Uterus (tissue), 4 donors: ENCODE results near the gene ORAI2. TPM values are rescaled to one million over a fixed set of nuclear protein-coding genes. Genes with fewer than 3 reads are reported as not detected.

Source experiments
- DNase-seq, 2 donors: peaks; one replicate each; pipeline ENCODE4 v3.0.0-alpha.2; 2019 to 2020
- H3K27ac ChIP-seq, 2 donors: fragments of 200-600 bp; sonication (generic); 1 replicate in 1 of 2; 2 replicates in 1 of 2; pipeline ENCODE4 v1.5.1; 2016 to 2018
- H3K27me3 ChIP-seq, 2 donors: fragments of 200-600 bp; sonication (generic); one replicate each; pipeline ENCODE4 v1.5.1; 2018 to 2019; ENCODE audit warnings: control low read depth in 1 of 2
- H3K36me3 ChIP-seq, 2 donors: fragments of 200-600 bp; sonication (generic); one replicate each; pipeline ENCODE4 v1.5.1; 2019; ENCODE audit warnings: control low read depth in 1 of 2
- H3K4me1 ChIP-seq, 2 donors: fragments of 200-600 bp; sonication (generic); one replicate each; pipeline ENCODE4 v1.5.1; 2018 to 2019; ENCODE audit warnings: control low read depth in 1 of 2
- H3K4me3 ChIP-seq, 2 donors: fragments of 200-600 bp; sonication (generic); 1 replicate in 1 of 2; 2 replicates in 1 of 2; pipeline ENCODE4 v1.5.1; 2018 to 2019; ENCODE audit warnings: mild to moderate bottlenecking in 1 of 2
- H3K9me3 ChIP-seq, 2 donors: fragments of 200-600 bp; sonication (generic); one replicate each; pipeline ENCODE4 v1.5.1; 2019; ENCODE audit warnings: control low read depth in 1 of 2
- POLR2A ChIP-seq, 2 donors: fragments of 450-650 bp; IDR thresholded peaks; one replicate each; pipeline ENCODE4 v1.6.1; 2016; ENCODE audit warnings: antibody characterized with exemption in 2 of 2, mild to moderate bottlenecking in 1 of 2, moderate library complexity in 1 of 2
- intact Hi-C: fragments of 100-400 bp; cut with DNase I; formaldehyde crosslinking; loops from one replicate; pipeline ENCODE4 v1.15.1; 2023; ENCODE audit warnings: low total_unique reads
- total RNA-seq, 4 donors: library from RNA; depleted of rRNA in 3 of 4; stranded (reverse); fragments of >200 nt in 3 of 4; gene quantifications; one replicate each; pipeline versions ENCODE4 v1.1.0 to v1.2.4, GENCODE V29; 2014 to 2023
- TF ChIP-seq, protein P1 (sequence below), 4 experiments: fragments of 200-600 bp in 2 of 4; fragments of 450-650 bp in 2 of 4; sonication (generic) in 2 of 4; IDR thresholded peaks; one replicate each; pipeline ENCODE4 v1.5.1; 2016 to 2019; ENCODE audit warnings: antibody characterized with exemption in 4 of 4, mild to moderate bottlenecking in 2 of 4, moderate library complexity in 1 of 4
- donor health status: DM: yes; HTN: yes; CAD: no.

ORAI2 gene
- total RNA-seq, 4 donors from 2014 or later, result 15.6 to 48.9 (median 39.0) TPM

GRCh38 chr7:102468478-102469350 lies 35.3 kb downstream of the ORAI2 start:
- TF ChIP-seq, protein P1, sequence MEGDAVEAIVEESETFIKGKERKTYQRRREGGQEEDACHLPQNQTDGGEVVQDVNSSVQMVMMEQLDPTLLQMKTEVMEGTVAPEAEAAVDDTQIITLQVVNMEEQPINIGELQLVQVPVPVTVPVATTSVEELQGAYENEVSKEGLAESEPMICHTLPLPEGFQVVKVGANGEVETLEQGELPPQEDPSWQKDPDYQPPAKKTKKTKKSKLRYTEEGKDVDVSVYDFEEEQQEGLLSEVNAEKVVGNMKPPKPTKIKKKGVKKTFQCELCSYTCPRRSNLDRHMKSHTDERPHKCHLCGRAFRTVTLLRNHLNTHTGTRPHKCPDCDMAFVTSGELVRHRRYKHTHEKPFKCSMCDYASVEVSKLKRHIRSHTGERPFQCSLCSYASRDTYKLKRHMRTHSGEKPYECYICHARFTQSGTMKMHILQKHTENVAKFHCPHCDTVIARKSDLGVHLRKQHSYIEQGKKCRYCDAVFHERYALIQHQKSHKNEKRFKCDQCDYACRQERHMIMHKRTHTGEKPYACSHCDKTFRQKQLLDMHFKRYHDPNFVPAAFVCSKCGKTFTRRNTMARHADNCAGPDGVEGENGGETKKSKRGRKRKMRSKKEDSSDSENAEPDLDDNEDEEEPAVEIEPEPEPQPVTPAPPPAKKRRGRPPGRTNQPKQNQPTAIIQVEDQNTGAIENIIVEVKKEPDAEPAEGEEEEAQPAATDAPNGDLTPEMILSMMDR (IDR thresholded peaks at IDR 0.05), result no peak
- Histone ChIP-seq H3K27ac (no peak overlapping the region), H3K4me1 (peaks cover 4 to 9% of the 10 kb centered on the region in 2 donors), H3K4me3 (no peak overlapping the region), H3K9me3 (no peaks in the 10 kb centered on the region), H3K36me3 (no peaks in the 10 kb centered on the region), H3K27me3 (no peaks in the 10 kb centered on the region)
- intact Hi-C loops, result no loop called here
- no peak for DNase-seq

DNA sequence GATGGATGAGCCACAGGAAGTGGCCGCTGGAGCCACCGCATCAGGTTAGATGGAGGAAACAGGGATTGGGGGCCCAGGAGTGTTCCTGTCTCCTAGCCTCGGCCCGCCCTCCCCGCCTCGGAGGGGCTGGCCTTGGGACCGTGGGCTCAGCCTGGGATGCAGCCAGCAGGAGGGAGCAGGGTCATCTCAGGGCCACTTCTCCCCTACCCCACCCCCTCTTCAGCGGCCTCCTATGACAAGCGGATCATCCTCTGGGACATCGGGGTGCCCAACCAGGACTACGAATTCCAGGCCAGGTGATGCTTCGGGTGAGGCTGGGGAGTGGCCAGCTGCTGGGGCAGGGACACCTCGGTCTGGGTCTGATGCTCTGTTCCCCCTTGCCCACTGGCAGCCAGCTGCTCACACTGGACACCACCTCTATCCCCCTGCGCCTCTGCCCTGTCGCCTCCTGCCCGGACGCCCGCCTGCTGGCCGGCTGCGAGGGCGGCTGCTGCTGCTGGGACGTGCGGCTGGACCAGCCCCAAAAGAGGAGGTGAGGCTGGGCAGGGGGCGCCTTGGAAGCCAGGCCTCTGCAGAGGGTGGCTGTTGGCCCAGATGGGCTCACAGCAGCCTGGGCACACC lies 36.1 kb downstream of the ORAI2 start:
- intact Hi-C loops, result no loop called here
- TF ChIP-seq, protein P1 (IDR thresholded peaks at IDR 0.05), result no peak
- no peak for TF ChIP-seq POLR2A (IDR thresholded peaks at IDR 0.05)
- Histone ChIP-seq H3K4me1 (peaks cover 0 to 5% of the 10 kb centered on the region in 2 donors), H3K27ac (no peak overlapping the region), H3K9me3 (no peaks in the 10 kb centered on the region), H3K27me3 (no peaks in the 10 kb centered on the region), H3K36me3 (no peaks in the 10 kb centered on the region), H3K4me3 (no peak overlapping the region)
- no peak for DNase-seq

- H3K9me3 ChIP-seq, result no peaks in the 10 kb centered on the region
- peaks cover 0 to 5% of the 10 kb centered on the region in 2 donors for H3K4me1 ChIP-seq
- no peaks in the 10 kb centered on the region for H3K27me3 ChIP-seq
- no peak for DNase-seq
- no peaks in the 10 kb centered on the region for H3K36me3 ChIP-seq
- no peak overlapping the region for H3K27ac ChIP-seq
- TF ChIP-seq, protein P1 (IDR thresholded peaks at IDR 0.05), result no peak
- intact Hi-C loops, result no loop called here
- H3K4me3 ChIP-seq, result no peak overlapping the region
Measured at GRCh38 chr7:102469972-102470825, 36.8 kb downstream of the ORAI2 start.

DNA sequence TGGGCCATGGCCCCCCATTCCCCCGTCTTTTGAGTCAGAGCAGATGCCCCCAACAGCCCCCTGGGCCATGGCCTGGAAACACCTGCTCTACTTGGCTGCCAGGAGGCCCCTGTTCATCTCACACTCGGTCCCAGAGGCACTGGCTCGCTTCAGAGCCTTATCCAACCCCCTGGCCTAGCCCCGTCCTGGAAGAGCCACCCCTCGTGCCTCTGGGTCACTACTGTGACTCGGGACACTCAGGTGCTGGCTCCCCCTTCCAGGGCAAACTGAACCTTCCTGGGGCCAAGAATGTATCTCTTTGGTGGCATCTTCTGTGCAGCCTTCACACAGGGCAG lies 38.4 kb downstream of the ORAI2 start:
- no peaks in the 10 kb centered on the region for H3K4me1 ChIP-seq
- no peak for DNase-seq
- H3K4me3 ChIP-seq, result no peak overlapping the region
- intact Hi-C loops, result no loop called here
- no peaks in the 10 kb centered on the region for H3K27me3 ChIP-seq
- H3K36me3 ChIP-seq, result no peaks in the 10 kb centered on the region
- TF ChIP-seq POLR2A (IDR thresholded peaks at IDR 0.05), result no peak
- TF ChIP-seq, protein P1 (IDR thresholded peaks at IDR 0.05), result no peak
- H3K27ac ChIP-seq, result no peak overlapping the region
- no peaks in the 10 kb centered on the region for H3K9me3 ChIP-seq
